Neural cell (in vitro differentiated cells): ENCODE data around the gene TFEB. TPM values are rescaled to one million over a fixed set of nuclear protein-coding genes. Genes with fewer than 3 reads are reported as not detected.

Source experiments
- H2AFZ ChIP-seq: fragments of 200-600, 300-800 bp; sonication (generic), shearing (Covaris generic); 2 replicates; pipeline ENCODE4 v1.6.0; 2014; ENCODE audit warnings: low read depth, mild to moderate bottlenecking, antibody characterized with exemption, low read length, moderate library complexity
- H3F3A ChIP-seq: fragments of 200-600 bp; shearing (Covaris generic); 2 replicates; pipeline ENCODE4 v1.6.1; 2016; ENCODE audit warnings: mild to moderate bottlenecking, moderate library complexity, mixed read lengths, antibody characterized with exemption, low read length; ENCODE audit not compliant: insufficient read depth, poor library complexity, severe bottlenecking
- H3K27ac ChIP-seq: fragments of 200-600, 300-800 bp; sonication (generic), shearing (Covaris generic); 2 replicates; pipeline ENCODE4 v1.5.1; 2014; ENCODE audit warnings: mild to moderate bottlenecking, low read length, moderate library complexity
- H3K27me3 ChIP-seq: fragments of 300-800, 200-600 bp; sonication (generic), shearing (Covaris generic); 2 replicates; pipeline ENCODE4 v1.6.0; 2014; ENCODE audit warnings: mild to moderate bottlenecking, low read depth, low read length, moderate library complexity; ENCODE audit not compliant: insufficient read depth
- H3K36me3 ChIP-seq: fragments of 300-800, 200-600 bp; sonication (generic), shearing (Covaris generic); 2 replicates; pipeline ENCODE4 v1.5.1; 2014; ENCODE audit warnings: mild to moderate bottlenecking, antibody characterized with exemption, low read length, moderate library complexity; ENCODE audit not compliant: insufficient read depth
- H3K4me2 ChIP-seq: fragments of 300-800, 200-600 bp; sonication (generic), shearing (Covaris generic); 2 replicates; pipeline ENCODE4 v1.6.0; 2014; ENCODE audit warnings: mild to moderate bottlenecking, low read length
- H3K4me3 ChIP-seq: fragments of 300-800, 200-600 bp; sonication (generic), shearing (Covaris generic); 2 replicates; pipeline ENCODE4 v1.5.1; 2014; ENCODE audit warnings: mild to moderate bottlenecking, low read length, moderate library complexity
- H3K79me2 ChIP-seq: fragments of 200-600 bp; shearing (Covaris generic); replicated peaks from 2 replicates; pipeline ENCODE4 v1.6.0; 2014; ENCODE audit warnings: mild to moderate bottlenecking, low read length, moderate library complexity; ENCODE audit not compliant: insufficient read depth
- H3K9ac ChIP-seq: fragments of 300-800, 200-600 bp; sonication (generic), shearing (Covaris generic); 2 replicates; pipeline ENCODE4 v1.6.1; 2016; ENCODE audit warnings: mild to moderate bottlenecking, low read length, mixed read lengths
- H3K9me2 ChIP-seq: fragments of 200-600 bp; shearing (Covaris generic); 2 replicates; pipeline ENCODE4 v1.6.1; 2016; ENCODE audit warnings: mild to moderate bottlenecking, low read length, mixed read lengths; ENCODE audit not compliant: insufficient read depth
- H3K9me3 ChIP-seq: fragments of 200-600, 300-800 bp; sonication (generic), shearing (Covaris generic); 2 replicates; pipeline ENCODE4 v1.6.1; 2016; ENCODE audit warnings: mild to moderate bottlenecking, mixed run types, low read length, moderate library complexity, mixed read lengths
- H4K20me1 ChIP-seq: fragments of 200-600 bp; shearing (Covaris generic); 2 replicates; pipeline ENCODE4 v1.6.1; 2016; ENCODE audit warnings: mild to moderate bottlenecking, mixed run types; ENCODE audit not compliant: insufficient read depth
- EP300 ChIP-seq: fragments of 450-650 bp; conservative IDR thresholded peaks from 2 replicates; pipeline ENCODE4 v1.6.1; 2014; ENCODE audit warnings: antibody characterized with exemption, mild to moderate bottlenecking, moderate library complexity; ENCODE audit not compliant: poor library complexity, severe bottlenecking
- EZH2 ChIP-seq: fragments of 200-600, 300-800 bp; shearing (Covaris generic), sonication (generic); IDR thresholded peaks from 2 replicates; pipeline ENCODE4 v1.6.1; 2014; ENCODE audit warnings: antibody characterized with exemption, low read length, borderline replicate concordance, mild to moderate bottlenecking; ENCODE audit not compliant: insufficient read depth, poor library complexity, severe bottlenecking
- MXI1 ChIP-seq: fragments of 450-650 bp; conservative IDR thresholded peaks from 2 replicates; pipeline ENCODE4 v1.6.1; 2014; ENCODE audit warnings: antibody characterized with exemption, mild to moderate bottlenecking; ENCODE audit not compliant: poor library complexity, severe bottlenecking
- POLR2AphosphoS5 ChIP-seq: IDR thresholded peaks from 2 replicates; pipeline ENCODE4 v1.6.1; 2012
- RAD21 ChIP-seq: fragments of 450-650 bp; conservative IDR thresholded peaks from 2 replicates; pipeline ENCODE4 v1.6.1; 2014; ENCODE audit warnings: antibody characterized with exemption, mild to moderate bottlenecking, moderate library complexity
- SMC3 ChIP-seq: fragments of 450-650 bp; conservative IDR thresholded peaks from 2 replicates; pipeline ENCODE4 v1.6.1; 2014; ENCODE audit warnings: antibody characterized with exemption, mild to moderate bottlenecking, moderate library complexity; ENCODE audit not compliant: poor library complexity
- TAF1 ChIP-seq: IDR thresholded peaks from 2 replicates; pipeline ENCODE4 v1.6.1; 2012; ENCODE audit warnings: low read depth
- polyA plus RNA-seq: library from polyadenylated mRNA; depleted of rRNA; stranded (reverse); fragments of >200 nt; gene quantifications from 2 replicates; pipeline ENCODE4 v1.2.3, GENCODE V29; 2014
- TF ChIP-seq, protein P1 (sequence below): fragments of 450-650 bp; IDR thresholded peaks from 2 replicates; pipeline ENCODE4 v1.5.1; 2014; ENCODE audit warnings: antibody characterized with exemption, mild to moderate bottlenecking, moderate library complexity; ENCODE audit not compliant: poor library complexity, severe bottlenecking
- TF ChIP-seq, protein P2 (sequence below): IDR thresholded peaks from 2 replicates; pipeline ENCODE4 v1.6.1; 2012; ENCODE audit warnings: borderline replicate concordance

Gene TFEB
- polyA plus RNA-seq, 1 donor from 2014 or later: 0.24 TPM

DNA sequence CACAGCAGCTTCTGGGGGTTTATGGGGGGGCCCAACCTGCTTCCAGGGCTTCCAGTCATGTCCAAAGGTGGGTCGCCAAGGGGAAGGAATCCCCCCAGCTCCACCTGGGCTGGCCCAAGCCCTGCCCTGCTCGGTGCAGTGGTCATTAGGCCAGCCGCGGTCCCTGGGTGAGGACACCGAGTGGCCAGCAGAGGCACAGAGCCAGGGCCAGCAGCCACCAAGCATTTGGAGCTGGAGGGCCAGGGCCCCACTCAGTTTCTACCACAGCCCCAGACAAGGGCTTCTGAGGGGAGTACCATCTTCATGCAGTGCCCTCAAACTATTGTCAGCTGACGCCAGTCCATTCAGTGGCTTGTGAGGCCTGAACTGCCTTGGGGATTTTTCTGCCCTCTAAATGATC lies 39.6 kb downstream of the TFEB start:
- Histone ChIP-seq H3K9me3 (no peaks in the 10 kb centered on the region), H3K9ac (no peak overlapping the region), H3K4me3 (no peak overlapping the region), H3K27ac (no peak overlapping the region), H3K79me2 (no peaks in the 10 kb centered on the region), H2AFZ (no peak overlapping the region), H3F3A (no peaks in the 10 kb centered on the region), H3K9me2 (no peaks in the 10 kb centered on the region), H3K36me3 (no peaks in the 10 kb centered on the region), H3K4me2 (no peak overlapping the region), H3K27me3 (no peaks in the 10 kb centered on the region), H4K20me1 (no peaks in the 10 kb centered on the region)
- TF ChIP-seq TAF1 (no peak), POLR2AphosphoS5 (no peak), SMC3 (no peak), MXI1 (no peak), EP300 (no peak), EZH2 (no peak), RAD21 (no peak)
- TF ChIP-seq, protein P1, sequence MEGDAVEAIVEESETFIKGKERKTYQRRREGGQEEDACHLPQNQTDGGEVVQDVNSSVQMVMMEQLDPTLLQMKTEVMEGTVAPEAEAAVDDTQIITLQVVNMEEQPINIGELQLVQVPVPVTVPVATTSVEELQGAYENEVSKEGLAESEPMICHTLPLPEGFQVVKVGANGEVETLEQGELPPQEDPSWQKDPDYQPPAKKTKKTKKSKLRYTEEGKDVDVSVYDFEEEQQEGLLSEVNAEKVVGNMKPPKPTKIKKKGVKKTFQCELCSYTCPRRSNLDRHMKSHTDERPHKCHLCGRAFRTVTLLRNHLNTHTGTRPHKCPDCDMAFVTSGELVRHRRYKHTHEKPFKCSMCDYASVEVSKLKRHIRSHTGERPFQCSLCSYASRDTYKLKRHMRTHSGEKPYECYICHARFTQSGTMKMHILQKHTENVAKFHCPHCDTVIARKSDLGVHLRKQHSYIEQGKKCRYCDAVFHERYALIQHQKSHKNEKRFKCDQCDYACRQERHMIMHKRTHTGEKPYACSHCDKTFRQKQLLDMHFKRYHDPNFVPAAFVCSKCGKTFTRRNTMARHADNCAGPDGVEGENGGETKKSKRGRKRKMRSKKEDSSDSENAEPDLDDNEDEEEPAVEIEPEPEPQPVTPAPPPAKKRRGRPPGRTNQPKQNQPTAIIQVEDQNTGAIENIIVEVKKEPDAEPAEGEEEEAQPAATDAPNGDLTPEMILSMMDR: no peak
- TF ChIP-seq, protein P2, sequence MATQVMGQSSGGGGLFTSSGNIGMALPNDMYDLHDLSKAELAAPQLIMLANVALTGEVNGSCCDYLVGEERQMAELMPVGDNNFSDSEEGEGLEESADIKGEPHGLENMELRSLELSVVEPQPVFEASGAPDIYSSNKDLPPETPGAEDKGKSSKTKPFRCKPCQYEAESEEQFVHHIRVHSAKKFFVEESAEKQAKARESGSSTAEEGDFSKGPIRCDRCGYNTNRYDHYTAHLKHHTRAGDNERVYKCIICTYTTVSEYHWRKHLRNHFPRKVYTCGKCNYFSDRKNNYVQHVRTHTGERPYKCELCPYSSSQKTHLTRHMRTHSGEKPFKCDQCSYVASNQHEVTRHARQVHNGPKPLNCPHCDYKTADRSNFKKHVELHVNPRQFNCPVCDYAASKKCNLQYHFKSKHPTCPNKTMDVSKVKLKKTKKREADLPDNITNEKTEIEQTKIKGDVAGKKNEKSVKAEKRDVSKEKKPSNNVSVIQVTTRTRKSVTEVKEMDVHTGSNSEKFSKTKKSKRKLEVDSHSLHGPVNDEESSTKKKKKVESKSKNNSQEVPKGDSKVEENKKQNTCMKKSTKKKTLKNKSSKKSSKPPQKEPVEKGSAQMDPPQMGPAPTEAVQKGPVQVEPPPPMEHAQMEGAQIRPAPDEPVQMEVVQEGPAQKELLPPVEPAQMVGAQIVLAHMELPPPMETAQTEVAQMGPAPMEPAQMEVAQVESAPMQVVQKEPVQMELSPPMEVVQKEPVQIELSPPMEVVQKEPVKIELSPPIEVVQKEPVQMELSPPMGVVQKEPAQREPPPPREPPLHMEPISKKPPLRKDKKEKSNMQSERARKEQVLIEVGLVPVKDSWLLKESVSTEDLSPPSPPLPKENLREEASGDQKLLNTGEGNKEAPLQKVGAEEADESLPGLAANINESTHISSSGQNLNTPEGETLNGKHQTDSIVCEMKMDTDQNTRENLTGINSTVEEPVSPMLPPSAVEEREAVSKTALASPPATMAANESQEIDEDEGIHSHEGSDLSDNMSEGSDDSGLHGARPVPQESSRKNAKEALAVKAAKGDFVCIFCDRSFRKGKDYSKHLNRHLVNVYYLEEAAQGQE: no peak

DNA sequence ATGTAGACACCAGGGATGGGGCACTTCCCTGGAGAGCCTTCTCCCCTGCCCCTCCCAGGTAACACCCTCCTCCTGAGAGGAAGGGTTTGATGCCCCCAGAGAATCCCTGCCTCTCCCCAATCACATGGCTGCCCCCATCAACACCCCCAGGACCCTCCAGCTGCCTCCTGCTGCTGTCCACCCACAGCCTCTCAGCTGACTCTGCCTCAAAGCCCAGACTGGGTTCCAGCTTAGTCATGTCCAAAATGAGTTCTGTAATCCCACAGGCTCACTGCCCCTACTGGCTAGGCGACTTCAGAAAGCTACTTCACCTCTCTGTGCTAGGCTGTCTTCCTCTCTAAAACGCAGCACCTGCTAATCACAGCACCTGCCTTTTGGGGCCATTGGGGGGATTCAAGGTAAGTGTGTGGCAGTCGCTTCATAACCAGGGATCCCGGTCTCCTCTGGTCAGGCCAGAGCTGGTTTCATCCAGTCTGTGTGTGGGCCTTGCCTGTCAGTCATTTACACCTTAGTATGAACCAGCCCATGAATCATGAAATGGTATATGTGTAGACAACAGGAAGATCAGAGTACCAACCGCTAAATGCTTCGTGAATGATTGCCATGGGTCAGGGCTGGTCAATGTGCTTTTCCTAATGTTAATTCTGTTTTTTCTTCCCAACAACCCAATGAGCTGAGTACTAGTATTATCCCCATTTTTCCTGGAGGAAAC lies 40.4 kb downstream of the TFEB start:
- Histone ChIP-seq H3K9me3 (no peaks in the 10 kb centered on the region), H3K9me2 (no peaks in the 10 kb centered on the region), H4K20me1 (no peaks in the 10 kb centered on the region), H3K4me3 (no peak overlapping the region), H2AFZ (no peak overlapping the region), H3K9ac (no peak overlapping the region), H3K36me3 (no peaks in the 10 kb centered on the region), H3F3A (no peaks in the 10 kb centered on the region), H3K4me2 (no peak overlapping the region), H3K27me3 (no peaks in the 10 kb centered on the region), H3K27ac (no peak overlapping the region), H3K79me2 (no peaks in the 10 kb centered on the region)
- TF ChIP-seq MXI1: no peak
- TF ChIP-seq, protein P1: no peak
- no peak for TF ChIP-seq SMC3
- no peak for TF ChIP-seq EZH2
- no peak for TF ChIP-seq EP300
- no peak for TF ChIP-seq RAD21
- TF ChIP-seq, protein P2: no peak
- TF ChIP-seq POLR2AphosphoS5: no peak
- TF ChIP-seq TAF1: no peak
